PC-9 (cell line): ENCODE measurements around the gene DPYSL5.

Experiments
- EZH2 ChIP-seq: fragments of 200-600 bp; sonication (generic); IDR thresholded peaks from 2 replicates; pipeline ENCODE4 v1.8.0; 2017; ENCODE audit warnings: antibody characterized with exemption, low read depth
- TF ChIP-seq, protein P1 (sequence below): fragments of 200-600 bp; sonication (generic); conservative IDR thresholded peaks from 2 replicates; pipeline ENCODE4 v1.6.1; 2017; ENCODE audit warnings: mixed run types, antibody characterized with exemption, mild to moderate bottlenecking, moderate library complexity

DNA sequence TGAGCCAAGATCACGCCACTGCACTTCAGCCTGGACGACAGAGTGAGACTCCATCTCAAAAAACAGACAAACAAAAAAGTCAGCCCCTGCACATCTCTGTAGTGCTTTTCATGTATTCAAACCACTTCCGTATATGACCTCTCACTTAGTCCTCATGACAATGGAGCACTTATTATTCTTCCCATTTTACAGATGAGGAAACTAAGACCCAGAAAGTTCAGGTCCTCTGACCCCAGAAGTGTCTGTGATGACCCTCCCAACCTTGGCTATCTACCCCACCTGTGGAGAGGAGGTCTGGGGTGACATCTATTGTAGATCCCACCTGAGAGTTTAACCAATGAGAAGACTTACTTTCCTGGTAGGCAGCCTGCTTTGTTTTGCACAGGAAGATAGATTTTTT, 100.9 kb downstream of the DPYSL5 start:
- TF ChIP-seq, protein P1, sequence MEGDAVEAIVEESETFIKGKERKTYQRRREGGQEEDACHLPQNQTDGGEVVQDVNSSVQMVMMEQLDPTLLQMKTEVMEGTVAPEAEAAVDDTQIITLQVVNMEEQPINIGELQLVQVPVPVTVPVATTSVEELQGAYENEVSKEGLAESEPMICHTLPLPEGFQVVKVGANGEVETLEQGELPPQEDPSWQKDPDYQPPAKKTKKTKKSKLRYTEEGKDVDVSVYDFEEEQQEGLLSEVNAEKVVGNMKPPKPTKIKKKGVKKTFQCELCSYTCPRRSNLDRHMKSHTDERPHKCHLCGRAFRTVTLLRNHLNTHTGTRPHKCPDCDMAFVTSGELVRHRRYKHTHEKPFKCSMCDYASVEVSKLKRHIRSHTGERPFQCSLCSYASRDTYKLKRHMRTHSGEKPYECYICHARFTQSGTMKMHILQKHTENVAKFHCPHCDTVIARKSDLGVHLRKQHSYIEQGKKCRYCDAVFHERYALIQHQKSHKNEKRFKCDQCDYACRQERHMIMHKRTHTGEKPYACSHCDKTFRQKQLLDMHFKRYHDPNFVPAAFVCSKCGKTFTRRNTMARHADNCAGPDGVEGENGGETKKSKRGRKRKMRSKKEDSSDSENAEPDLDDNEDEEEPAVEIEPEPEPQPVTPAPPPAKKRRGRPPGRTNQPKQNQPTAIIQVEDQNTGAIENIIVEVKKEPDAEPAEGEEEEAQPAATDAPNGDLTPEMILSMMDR, result no peak
- TF ChIP-seq EZH2, result no peak
